ENCODE results near the gene MAPT.

The MAPT gene

DNA sequence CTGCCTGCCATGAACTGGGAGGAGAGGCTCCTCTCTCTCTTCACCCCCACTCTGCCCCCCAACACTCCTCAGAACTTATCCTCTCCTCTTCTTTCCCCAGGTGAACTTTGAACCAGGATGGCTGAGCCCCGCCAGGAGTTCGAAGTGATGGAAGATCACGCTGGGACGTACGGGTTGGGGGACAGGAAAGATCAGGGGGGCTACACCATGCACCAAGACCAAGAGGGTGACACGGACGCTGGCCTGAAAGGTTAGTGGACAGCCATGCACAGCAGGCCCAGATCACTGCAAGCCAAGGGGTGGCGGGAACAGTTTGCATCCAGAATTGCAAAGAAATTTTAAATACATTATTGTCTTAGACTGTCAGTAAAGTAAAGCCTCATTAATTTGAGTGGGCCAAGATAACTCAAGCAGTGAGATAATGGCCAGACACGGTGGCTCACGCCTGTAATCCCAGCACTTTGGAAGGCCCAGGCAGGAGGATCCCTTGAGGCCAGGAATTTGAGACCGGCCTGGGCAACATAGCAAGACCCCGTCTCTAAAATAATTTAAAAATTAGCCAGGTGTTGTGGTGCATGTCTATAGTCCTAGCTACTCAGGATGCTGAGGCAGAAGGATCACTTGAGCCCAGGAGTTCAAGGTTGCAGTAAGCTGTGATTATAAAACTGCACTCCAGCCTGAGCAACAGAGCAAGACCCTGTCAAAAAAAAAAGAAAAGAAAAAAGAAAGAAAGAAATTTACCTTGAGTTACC, 68.0 kb downstream of the MAPT start:
- H3K27ac ChIP-seq = no peak overlapping the region
- TF ChIP-seq, protein P1, sequence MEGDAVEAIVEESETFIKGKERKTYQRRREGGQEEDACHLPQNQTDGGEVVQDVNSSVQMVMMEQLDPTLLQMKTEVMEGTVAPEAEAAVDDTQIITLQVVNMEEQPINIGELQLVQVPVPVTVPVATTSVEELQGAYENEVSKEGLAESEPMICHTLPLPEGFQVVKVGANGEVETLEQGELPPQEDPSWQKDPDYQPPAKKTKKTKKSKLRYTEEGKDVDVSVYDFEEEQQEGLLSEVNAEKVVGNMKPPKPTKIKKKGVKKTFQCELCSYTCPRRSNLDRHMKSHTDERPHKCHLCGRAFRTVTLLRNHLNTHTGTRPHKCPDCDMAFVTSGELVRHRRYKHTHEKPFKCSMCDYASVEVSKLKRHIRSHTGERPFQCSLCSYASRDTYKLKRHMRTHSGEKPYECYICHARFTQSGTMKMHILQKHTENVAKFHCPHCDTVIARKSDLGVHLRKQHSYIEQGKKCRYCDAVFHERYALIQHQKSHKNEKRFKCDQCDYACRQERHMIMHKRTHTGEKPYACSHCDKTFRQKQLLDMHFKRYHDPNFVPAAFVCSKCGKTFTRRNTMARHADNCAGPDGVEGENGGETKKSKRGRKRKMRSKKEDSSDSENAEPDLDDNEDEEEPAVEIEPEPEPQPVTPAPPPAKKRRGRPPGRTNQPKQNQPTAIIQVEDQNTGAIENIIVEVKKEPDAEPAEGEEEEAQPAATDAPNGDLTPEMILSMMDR (conservative IDR thresholded peaks at IDR 0.05) = no peak
- no peak for TF ChIP-seq ZFX (IDR thresholded peaks at IDR 0.05)

DNA sequence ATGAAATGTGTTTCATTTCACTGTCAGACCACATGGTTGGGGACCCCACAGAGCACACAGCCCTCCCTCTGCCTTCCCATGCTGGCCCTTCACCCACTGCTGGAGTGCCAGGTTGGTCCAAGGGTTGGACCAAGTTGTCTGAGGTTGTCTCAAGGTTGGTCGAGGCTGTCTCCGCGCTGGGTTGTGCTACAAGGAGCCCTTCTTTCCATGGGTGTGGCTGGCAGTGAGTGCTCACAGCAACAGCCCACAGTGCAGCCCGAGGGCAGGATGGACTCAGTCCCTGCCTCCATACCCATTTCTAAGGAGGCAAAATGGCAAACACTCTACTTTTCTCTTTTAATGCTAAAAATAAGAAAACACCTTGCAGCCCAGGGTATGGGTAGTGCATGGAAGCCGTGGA, 68.9 kb downstream of the MAPT start:
- TF ChIP-seq, protein P1 (conservative IDR thresholded peaks at IDR 0.05) = no peak
- TF ChIP-seq ZFX (IDR thresholded peaks at IDR 0.05) = no peak
- no peak overlapping the region for H3K27ac ChIP-seq

DNA sequence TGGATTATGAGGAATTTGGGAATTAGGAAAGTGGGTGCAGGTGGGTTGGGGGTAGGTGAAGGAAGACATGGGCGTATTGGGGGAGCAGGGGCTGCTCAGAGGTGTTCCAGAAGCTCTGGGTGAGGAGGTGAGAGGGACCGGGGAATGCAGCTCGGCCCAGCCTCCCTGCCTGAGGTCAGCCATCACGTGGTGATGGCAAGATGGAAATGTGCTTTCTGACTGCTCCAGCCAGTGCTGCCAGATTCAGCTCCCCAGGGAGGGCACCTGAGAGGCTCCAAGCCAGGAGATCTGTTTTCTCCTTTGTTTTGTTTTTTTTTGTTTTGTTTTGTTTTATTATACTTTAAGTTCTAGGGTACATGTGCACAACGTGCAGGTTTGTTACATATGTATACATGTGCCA, 69.5 kb downstream of the MAPT start:
- TF ChIP-seq, protein P1 (conservative IDR thresholded peaks at IDR 0.05) = no peak
- no peak for TF ChIP-seq ZFX (IDR thresholded peaks at IDR 0.05)
- no peak overlapping the region for H3K27ac ChIP-seq

DNA sequence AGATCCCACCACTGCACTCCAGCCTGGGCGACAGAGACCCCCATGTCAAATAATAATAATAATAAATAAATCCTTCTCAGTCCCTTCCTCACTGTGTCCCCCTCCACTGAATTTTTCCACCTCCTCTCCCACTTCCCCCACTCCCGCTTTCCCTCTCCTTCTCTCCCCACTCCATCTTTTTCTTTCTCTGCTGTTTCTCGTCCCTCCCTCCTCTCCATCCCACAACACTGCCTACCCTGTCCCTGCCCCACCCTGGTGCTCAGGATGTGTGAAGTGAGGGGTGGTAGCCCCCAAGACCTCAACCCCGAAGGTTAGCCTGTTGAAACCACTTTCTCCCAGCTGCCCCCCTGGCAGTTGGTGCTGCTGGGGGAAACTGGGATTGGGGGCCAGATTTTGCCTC, 70.3 kb downstream of the MAPT start:
- H3K27ac ChIP-seq = no peak overlapping the region
- TF ChIP-seq, protein P1 (conservative IDR thresholded peaks at IDR 0.05) = no peak
- TF ChIP-seq ZFX (IDR thresholded peaks at IDR 0.05) = no peak

DNA sequence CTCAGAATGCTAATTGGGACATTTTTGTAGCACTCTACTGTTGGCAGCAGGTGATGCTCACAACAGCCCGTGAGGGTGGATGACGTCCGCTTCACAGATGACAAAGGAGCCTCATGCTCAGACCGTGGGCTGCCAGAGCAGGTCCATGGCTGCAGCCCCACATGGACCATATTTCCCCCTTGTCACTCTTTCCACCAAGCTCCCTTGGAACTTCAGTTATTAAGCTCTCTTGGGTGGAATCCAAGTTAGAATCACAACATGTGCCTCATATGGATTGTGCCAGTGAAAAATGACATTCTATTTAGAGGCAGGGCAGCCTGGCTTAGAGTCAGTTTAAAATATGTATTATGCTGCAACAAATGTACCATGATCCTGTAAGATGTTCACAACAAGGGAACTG, 71.5 kb downstream of the MAPT start:
- no peak for TF ChIP-seq ZFX (IDR thresholded peaks at IDR 0.05)
- TF ChIP-seq, protein P1 (conservative IDR thresholded peaks at IDR 0.05) = no peak
- no peak overlapping the region for H3K27ac ChIP-seq

DNA sequence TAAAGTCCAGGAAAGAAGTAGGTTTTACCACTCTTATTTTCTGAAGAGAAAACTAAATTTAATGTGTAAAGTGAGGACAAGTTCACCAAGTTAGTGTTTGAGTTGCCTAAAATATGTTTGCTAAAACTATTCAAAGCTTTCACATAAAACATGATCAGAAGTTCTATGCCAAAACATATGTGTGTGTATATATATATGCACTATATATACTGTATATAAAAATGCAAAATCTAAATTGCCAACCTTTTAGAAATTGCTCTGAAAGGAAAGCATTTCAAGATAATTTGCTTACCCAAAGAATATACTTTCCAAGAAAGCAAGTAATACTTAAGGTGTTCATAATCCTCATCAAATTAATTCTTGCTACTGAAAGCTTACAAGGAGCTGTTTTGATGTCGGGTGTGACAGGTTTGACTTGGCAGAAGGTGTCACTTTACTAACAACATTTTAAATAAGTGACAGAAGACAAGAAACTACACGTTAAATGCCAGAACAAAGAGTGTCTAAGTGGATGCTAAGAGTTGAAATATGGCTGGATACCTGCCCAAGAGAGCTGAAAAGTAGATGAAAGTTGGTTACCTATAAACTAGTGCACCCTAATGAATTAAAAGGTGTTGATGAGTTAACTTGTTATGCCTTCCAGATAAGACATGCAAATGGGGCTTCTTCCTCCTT, 72.4 kb downstream of the MAPT start:
- H3K27ac ChIP-seq = no peak overlapping the region

DNA sequence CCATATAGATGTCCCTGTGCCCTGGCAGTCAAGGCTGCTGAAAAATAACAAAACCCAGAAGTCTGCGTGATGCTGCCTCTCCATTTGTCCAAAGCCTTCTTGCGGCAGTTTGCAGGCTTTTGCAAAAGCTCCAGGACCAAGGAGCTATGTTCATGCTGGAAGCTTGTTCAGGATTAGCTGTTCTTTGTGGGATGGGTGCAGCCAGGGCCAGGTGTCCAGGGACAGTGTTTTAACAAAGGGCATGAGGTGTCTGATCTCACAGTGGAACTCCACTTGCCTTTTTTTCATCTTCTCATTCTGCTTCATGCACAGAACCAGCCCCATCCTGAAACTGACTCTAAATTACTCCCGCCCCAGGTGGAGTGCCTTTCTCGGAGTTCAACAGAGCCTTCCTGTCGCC, 73.0 kb downstream of the MAPT start:
- TF ChIP-seq ZFX (IDR thresholded peaks at IDR 0.05) = no peak
- TF ChIP-seq, protein P1 (conservative IDR thresholded peaks at IDR 0.05) = no peak
- H3K27ac ChIP-seq = no peak overlapping the region

More for the DNA sequence above, 72.4 kb downstream of the MAPT start:
- TF ChIP-seq ZFX (IDR thresholded peaks at IDR 0.05) = no peak
- TF ChIP-seq, protein P1 (conservative IDR thresholded peaks at IDR 0.05) = no peak
